Measurements from ENCODE around the gene CGB5. TPM values are rescaled to one million over a fixed set of nuclear protein-coding genes. Genes with fewer than 3 reads are reported as not detected.
"Not testable (repeated sequence)": the region's sequence is repeated elsewhere in the genome, so short reads cannot be mapped to it uniquely, and the experiment has no call there.

The CGB5 gene
- total RNA-seq, 1 experiment from 2014 or later, result not detected

- DNase-seq (ENCODE audit: low spot score), result no peak
- CTCF ChIA-PET, result interaction anchor here (0.7 to 1.3 kb wide), 2 partner anchors 22 to 37 kb away, joined by 6 to 7 read pairs; no protein-coding TSS in a partner anchor
- BruUV-seq (replicated peaks), result no TSS peak
- H3K27me3 ChIP-seq (replicated peaks; ENCODE audit: insufficient read depth, low read depth, low read length, poor library complexity), result no peaks in the 10 kb centered on the region
- no peaks in the 10 kb centered on the region for H3K9me3 ChIP-seq (ENCODE audit: low read depth, low read length, poor library complexity, severe bottlenecking)
- H3K4me1 ChIP-seq (ENCODE audit: insufficient read depth, low read length, poor library complexity, severe bottlenecking), result peaks cover 15% of the 10 kb centered on the region
- TF ChIP-seq CTCF (conservative IDR thresholded peaks at IDR 0.05; ENCODE audit: low read depth, low read length), result no peak
- no peak for TF ChIP-seq EZH2 (IDR thresholded peaks at IDR 0.05; ENCODE audit: borderline replicate concordance, low read depth, low read length, poor library complexity, severe bottlenecking)
- no peak overlapping the region for H3K27ac ChIP-seq (ENCODE audit: low read depth, low read length, poor library complexity, severe bottlenecking)
- H3K4me3 ChIP-seq (ENCODE audit: low read depth, low read length, poor library complexity, severe bottlenecking), result no peak overlapping the region
- intact Hi-C loops (cut with micrococcal nuclease; ENCODE audit: unreplicated experiment), result no loop called here
- H3K36me3 ChIP-seq (ENCODE audit: insufficient read depth, low read length, poor library complexity, severe bottlenecking), result no peaks in the 10 kb centered on the region
- POLR2A ChIA-PET (ENCODE audit: low non-redundant PET), result no interaction called here
Observed at GRCh38 chr19:49022116-49022515, 21.5 kb upstream of the CGB5 start.

- intact Hi-C loops (cut with micrococcal nuclease; ENCODE audit: unreplicated experiment); H3K4me1 ChIP-seq (ENCODE audit: insufficient read depth, low read length, poor library complexity, severe bottlenecking); H3K9me3 ChIP-seq (ENCODE audit: low read depth, low read length, poor library complexity, severe bottlenecking); POLR2A ChIA-PET (ENCODE audit: low non-redundant PET); H3K27ac ChIP-seq (ENCODE audit: low read depth, low read length, poor library complexity, severe bottlenecking); H3K4me3 ChIP-seq (ENCODE audit: low read depth, low read length, poor library complexity, severe bottlenecking); DNase-seq (ENCODE audit: low spot score); H3K27me3 ChIP-seq (replicated peaks; ENCODE audit: insufficient read depth, low read depth, low read length, poor library complexity); H3K36me3 ChIP-seq (ENCODE audit: insufficient read depth, low read length, poor library complexity, severe bottlenecking); CTCF ChIA-PET; BruUV-seq (replicated peaks): not testable (repeated sequence)
Observed at GRCh38 chr19:49024233-49024632, 19.4 kb upstream of the CGB5 start, which contains the start of gene CGB3. CGB3 (minus strand) TSS chr19:49024333; CDS start chr19:49023971, 362 bp downstream.

GRCh38 chr19:49025088-49025487 is 18.6 kb upstream of the CGB5 start:
- DNase-seq (ENCODE audit: low spot score); intact Hi-C loops (cut with micrococcal nuclease; ENCODE audit: unreplicated experiment); BruUV-seq (replicated peaks); H3K9me3 ChIP-seq (ENCODE audit: low read depth, low read length, poor library complexity, severe bottlenecking); CTCF ChIA-PET; H3K27ac ChIP-seq (ENCODE audit: low read depth, low read length, poor library complexity, severe bottlenecking); H3K4me1 ChIP-seq (ENCODE audit: insufficient read depth, low read length, poor library complexity, severe bottlenecking); H3K36me3 ChIP-seq (ENCODE audit: insufficient read depth, low read length, poor library complexity, severe bottlenecking); H3K27me3 ChIP-seq (replicated peaks; ENCODE audit: insufficient read depth, low read depth, low read length, poor library complexity); H3K4me3 ChIP-seq (ENCODE audit: low read depth, low read length, poor library complexity, severe bottlenecking); POLR2A ChIA-PET (ENCODE audit: low non-redundant PET): not testable (repeated sequence)

GRCh38 chr19:49025599-49025998 is 18.0 kb upstream of the CGB5 start:
- intact Hi-C loops (cut with micrococcal nuclease; ENCODE audit: unreplicated experiment); DNase-seq (ENCODE audit: low spot score); CTCF ChIA-PET: not testable (repeated sequence)

GRCh38 chr19:49028686-49029085 is 15.0 kb upstream of the CGB5 start:
- intact Hi-C loops (cut with micrococcal nuclease; ENCODE audit: unreplicated experiment); CTCF ChIA-PET; DNase-seq (ENCODE audit: low spot score); H3K36me3 ChIP-seq (ENCODE audit: insufficient read depth, low read length, poor library complexity, severe bottlenecking); H3K4me3 ChIP-seq (ENCODE audit: low read depth, low read length, poor library complexity, severe bottlenecking); BruUV-seq (replicated peaks); H3K4me1 ChIP-seq (ENCODE audit: insufficient read depth, low read length, poor library complexity, severe bottlenecking); H3K27me3 ChIP-seq (replicated peaks; ENCODE audit: insufficient read depth, low read depth, low read length, poor library complexity); H3K9me3 ChIP-seq (ENCODE audit: low read depth, low read length, poor library complexity, severe bottlenecking); H3K27ac ChIP-seq (ENCODE audit: low read depth, low read length, poor library complexity, severe bottlenecking); POLR2A ChIA-PET (ENCODE audit: low non-redundant PET): not testable (repeated sequence)

More at GRCh38 chr19:49025599-49025998, 18.0 kb upstream of the CGB5 start:
- POLR2A ChIA-PET (ENCODE audit: low non-redundant PET); H3K27me3 ChIP-seq (replicated peaks; ENCODE audit: insufficient read depth, low read depth, low read length, poor library complexity); H3K4me1 ChIP-seq (ENCODE audit: insufficient read depth, low read length, poor library complexity, severe bottlenecking); H3K36me3 ChIP-seq (ENCODE audit: insufficient read depth, low read length, poor library complexity, severe bottlenecking); H3K27ac ChIP-seq (ENCODE audit: low read depth, low read length, poor library complexity, severe bottlenecking); BruUV-seq (replicated peaks); H3K4me3 ChIP-seq (ENCODE audit: low read depth, low read length, poor library complexity, severe bottlenecking); H3K9me3 ChIP-seq (ENCODE audit: low read depth, low read length, poor library complexity, severe bottlenecking): not testable (repeated sequence)

- H3K27me3 ChIP-seq (replicated peaks; ENCODE audit: insufficient read depth, low read depth, low read length, poor library complexity); CTCF ChIA-PET; H3K9me3 ChIP-seq (ENCODE audit: low read depth, low read length, poor library complexity, severe bottlenecking); H3K4me3 ChIP-seq (ENCODE audit: low read depth, low read length, poor library complexity, severe bottlenecking); H3K27ac ChIP-seq (ENCODE audit: low read depth, low read length, poor library complexity, severe bottlenecking); intact Hi-C loops (cut with micrococcal nuclease; ENCODE audit: unreplicated experiment); POLR2A ChIA-PET (ENCODE audit: low non-redundant PET); H3K36me3 ChIP-seq (ENCODE audit: insufficient read depth, low read length, poor library complexity, severe bottlenecking); BruUV-seq (replicated peaks); DNase-seq (ENCODE audit: low spot score); H3K4me1 ChIP-seq (ENCODE audit: insufficient read depth, low read length, poor library complexity, severe bottlenecking): not testable (repeated sequence)
Observed at GRCh38 chr19:49029749-49030148, 13.9 kb upstream of the CGB5 start.

GRCh38 chr19:49030323-49030722 is 13.3 kb upstream of the CGB5 start:
- BruUV-seq (replicated peaks); H3K4me1 ChIP-seq (ENCODE audit: insufficient read depth, low read length, poor library complexity, severe bottlenecking); H3K27me3 ChIP-seq (replicated peaks; ENCODE audit: insufficient read depth, low read depth, low read length, poor library complexity); intact Hi-C loops (cut with micrococcal nuclease; ENCODE audit: unreplicated experiment); DNase-seq (ENCODE audit: low spot score); H3K36me3 ChIP-seq (ENCODE audit: insufficient read depth, low read length, poor library complexity, severe bottlenecking); H3K27ac ChIP-seq (ENCODE audit: low read depth, low read length, poor library complexity, severe bottlenecking); H3K9me3 ChIP-seq (ENCODE audit: low read depth, low read length, poor library complexity, severe bottlenecking); POLR2A ChIA-PET (ENCODE audit: low non-redundant PET); H3K4me3 ChIP-seq (ENCODE audit: low read depth, low read length, poor library complexity, severe bottlenecking); CTCF ChIA-PET: not testable (repeated sequence)

Measured in A673 (cell line).